ENCODE results near the gene CALCOCO2. TPM values are rescaled to one million over a fixed set of nuclear protein-coding genes. Genes with fewer than 3 reads are reported as not detected.

The CALCOCO2 gene
- total and polyA plus RNA-seq, 2 of the 13 experiments (the other 11 are each of a cell fraction or from before 2014, with no cell fraction given): 72.9 to 111 TPM

DNA sequence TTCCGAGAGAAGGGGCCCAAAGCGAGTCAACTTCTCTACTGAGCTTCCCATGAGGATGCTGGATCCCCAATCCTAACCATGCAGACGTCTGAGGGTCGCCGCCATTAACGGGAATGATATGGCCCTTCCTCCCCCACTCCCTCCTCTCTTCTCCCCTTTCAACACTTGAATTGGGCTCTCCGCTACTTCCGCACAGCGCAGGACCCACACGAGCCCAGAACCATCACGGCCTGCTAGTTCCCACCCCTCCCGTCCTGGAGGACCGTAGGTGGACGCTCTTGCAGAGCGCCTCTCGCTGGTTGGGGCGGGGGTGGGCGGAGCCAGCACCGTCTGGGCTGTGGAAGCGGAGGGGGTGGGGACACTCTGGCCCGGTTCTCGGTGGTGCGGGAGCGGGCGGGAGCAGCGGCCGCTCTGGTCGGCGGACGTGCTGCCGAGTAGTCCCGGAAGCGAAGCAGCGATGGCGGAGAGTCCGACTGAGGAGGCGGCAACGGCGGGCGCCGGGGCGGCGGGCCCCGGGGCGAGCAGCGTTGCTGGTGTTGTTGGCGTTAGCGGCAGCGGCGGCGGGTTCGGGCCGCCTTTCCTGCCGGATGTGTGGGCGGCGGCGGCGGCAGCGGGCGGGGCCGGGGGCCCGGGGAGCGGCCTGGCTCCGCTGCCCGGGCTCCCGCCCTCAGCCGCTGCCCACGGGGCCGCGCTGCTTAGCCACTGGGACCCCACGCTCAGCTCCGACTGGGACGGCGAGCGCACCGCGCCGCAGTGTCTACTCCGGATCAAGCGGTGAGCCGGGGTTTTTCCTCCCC lies 77.4 kb downstream of the CALCOCO2 start, which contains the start of gene UBE2Z (continued):
- TF ChIP-seq POLR2G (IDR thresholded peaks at IDR 0.05; ENCODE audit: low read depth, low read length) (peak; percentile 94), NCOR1 (IDR thresholded peaks at IDR 0.05; ENCODE audit: borderline replicate concordance, low read length) (no peak), KDM2A (CRISPR knock-in tag; IDR thresholded peaks at IDR 0.05; ENCODE audit: borderline replicate concordance, low read depth) (peak; percentile 98), DMAP1 (CRISPR knock-in tag; IDR thresholded peaks at IDR 0.05) (peak; percentile 97), ZNF333 (CRISPR knock-in tag; IDR thresholded peaks at IDR 0.05; ENCODE audit: borderline replicate concordance) (no peak; the same call in 1 of the 2 replicates), ZFP1 (CRISPR knock-in tag; IDR thresholded peaks at IDR 0.05) (no peak; the same call in none of the 2 replicates), ZNF3 (CRISPR knock-in tag; IDR thresholded peaks at IDR 0.05) (no peak), ZSCAN12 (CRISPR knock-in tag; IDR thresholded peaks at IDR 0.05) (no peak), RBFOX2 (IDR thresholded peaks at IDR 0.05; ENCODE audit: low read depth, low read length) (peak; percentile 97), IRF2 (CRISPR knock-in tag; IDR thresholded peaks at IDR 0.05) (peak; percentile 98), ZFY (CRISPR knock-in tag; IDR thresholded peaks at IDR 0.05) (peak; percentile 97), ZFP62 (CRISPR knock-in tag; IDR thresholded peaks at IDR 0.05) (no peak), FOXK2 (IDR thresholded peaks at IDR 0.05) (no peak), ZNF343 (CRISPR knock-in tag; IDR thresholded peaks at IDR 0.05) (peak; percentile 90; the same call in 1 of the 2 replicates), NRL (CRISPR knock-in tag; IDR thresholded peaks at IDR 0.05; ENCODE audit: borderline replicate concordance) (peak; percentile 90; the same call in 1 of the 2 replicates), ZNF496 (CRISPR knock-in tag; IDR thresholded peaks at IDR 0.05; ENCODE audit: insufficient replicate concordance) (no peak), ZFP36 (IDR thresholded peaks at IDR 0.05; ENCODE audit: borderline replicate concordance, low read depth, low read length, partially characterized antibody) (no peak), SPEN (CRISPR knock-in tag; IDR thresholded peaks at IDR 0.05; ENCODE audit: low read depth) (peak; percentile 99), ZNF382 (CRISPR knock-in tag; IDR thresholded peaks at IDR 0.05; ENCODE audit: borderline replicate concordance) (no peak), HOXA3 (CRISPR knock-in tag; IDR thresholded peaks at IDR 0.05) (peak; percentile 96), ZSCAN22 (CRISPR knock-in tag; IDR thresholded peaks at IDR 0.05) (peak; percentile 95), CREM (IDR thresholded peaks at IDR 0.05) (peak; percentile 40), CREM (CRISPR knock-in tag; IDR thresholded peaks at IDR 0.05) (no peak)
- TF ChIP-seq, protein P1, sequence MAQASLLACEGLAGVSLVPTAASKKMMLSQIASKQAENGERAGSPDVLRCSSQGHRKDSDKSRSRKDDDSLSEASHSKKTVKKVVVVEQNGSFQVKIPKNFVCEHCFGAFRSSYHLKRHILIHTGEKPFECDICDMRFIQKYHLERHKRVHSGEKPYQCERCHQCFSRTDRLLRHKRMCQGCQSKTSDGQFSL (CRISPR knock-in tag; IDR thresholded peaks at IDR 0.05): peak; percentile 95
- TF ChIP-seq, protein P2, sequence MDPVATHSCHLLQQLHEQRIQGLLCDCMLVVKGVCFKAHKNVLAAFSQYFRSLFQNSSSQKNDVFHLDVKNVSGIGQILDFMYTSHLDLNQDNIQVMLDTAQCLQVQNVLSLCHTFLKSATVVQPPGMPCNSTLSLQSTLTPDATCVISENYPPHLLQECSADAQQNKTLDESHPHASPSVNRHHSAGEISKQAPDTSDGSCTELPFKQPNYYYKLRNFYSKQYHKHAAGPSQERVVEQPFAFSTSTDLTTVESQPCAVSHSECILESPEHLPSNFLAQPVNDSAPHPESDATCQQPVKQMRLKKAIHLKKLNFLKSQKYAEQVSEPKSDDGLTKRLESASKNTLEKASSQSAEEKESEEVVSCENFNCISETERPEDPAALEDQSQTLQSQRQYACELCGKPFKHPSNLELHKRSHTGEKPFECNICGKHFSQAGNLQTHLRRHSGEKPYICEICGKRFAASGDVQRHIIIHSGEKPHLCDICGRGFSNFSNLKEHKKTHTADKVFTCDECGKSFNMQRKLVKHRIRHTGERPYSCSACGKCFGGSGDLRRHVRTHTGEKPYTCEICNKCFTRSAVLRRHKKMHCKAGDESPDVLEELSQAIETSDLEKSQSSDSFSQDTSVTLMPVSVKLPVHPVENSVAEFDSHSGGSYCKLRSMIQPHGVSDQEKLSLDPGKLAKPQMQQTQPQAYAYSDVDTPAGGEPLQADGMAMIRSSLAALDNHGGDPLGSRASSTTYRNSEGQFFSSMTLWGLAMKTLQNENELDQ (CRISPR knock-in tag; IDR thresholded peaks at IDR 0.05; ENCODE audit: borderline replicate concordance): peak; percentile 92; the same call in 1 of the 2 replicates
- TF ChIP-seq, protein P3, sequence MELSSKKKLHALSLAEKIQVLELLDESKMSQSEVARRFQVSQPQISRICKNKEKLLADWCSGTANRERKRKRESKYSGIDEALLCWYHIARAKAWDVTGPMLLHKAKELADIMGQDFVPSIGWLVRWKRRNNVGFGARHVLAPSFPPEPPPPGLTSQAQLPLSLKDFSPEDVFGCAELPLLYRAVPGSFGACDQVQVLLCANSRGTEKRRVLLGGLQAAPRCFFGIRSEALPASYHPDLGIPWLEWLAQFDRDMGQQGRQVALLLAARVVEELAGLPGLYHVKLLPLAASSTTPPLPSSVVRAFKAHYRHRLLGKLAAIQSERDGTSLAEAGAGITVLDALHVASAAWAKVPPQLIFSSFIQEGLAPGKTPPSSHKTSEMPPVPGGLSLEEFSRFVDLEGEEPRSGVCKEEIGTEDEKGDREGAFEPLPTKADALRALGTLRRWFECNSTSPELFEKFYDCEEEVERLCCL (CRISPR knock-in tag; IDR thresholded peaks at IDR 0.05; ENCODE audit: borderline replicate concordance): no peak
